ENCODE results near the gene VPS35.
"Not testable (repeated sequence)": the region's sequence is repeated elsewhere in the genome, so short reads cannot be mapped to it uniquely, and the experiment has no call there.

VPS35 gene

DNA sequence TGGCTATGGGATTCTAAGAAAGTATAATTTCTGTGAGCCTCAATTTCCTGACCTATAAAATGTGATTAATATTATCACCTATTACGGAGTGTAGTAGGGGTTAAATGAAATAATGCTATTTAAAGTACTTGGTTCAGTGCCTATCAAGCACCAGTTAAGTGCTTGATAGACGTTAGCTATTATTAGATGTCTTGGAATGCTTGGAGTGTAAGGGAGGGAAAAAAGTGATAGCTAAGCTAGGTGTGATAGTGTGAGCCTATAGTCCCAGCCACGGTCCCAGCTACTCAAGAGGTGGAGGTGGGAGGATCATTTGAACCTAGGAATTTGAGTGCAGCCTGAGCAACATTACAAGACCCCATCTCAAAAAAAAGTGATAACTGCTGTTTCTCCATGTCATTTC is 8.0 kb upstream of the VPS35 start:
- Histone ChIP-seq H3K4me1 (ENCODE audit: insufficient read depth, low read length) (no peaks in the 10 kb centered on the region), H3K36me3 (ENCODE audit: insufficient read depth, low read length) (peaks cover 23% of the 10 kb centered on the region), H3K9me3 (ENCODE audit: control insufficient read depth, insufficient read depth, low read length) (no peaks in the 10 kb centered on the region)

GRCh38 chr16:46695937-46696336 is 7.0 kb upstream of the VPS35 start:
- no peaks in the 10 kb centered on the region for H3K9me3 ChIP-seq (ENCODE audit: control insufficient read depth, insufficient read depth, low read length)
- peaks cover 6% of the 10 kb centered on the region; the same call in 1 of the 2 replicates for H3K4me1 ChIP-seq (ENCODE audit: insufficient read depth, low read length)
- H3K9ac ChIP-seq (ENCODE audit: low read depth, low read length), result no peak overlapping the region
- peaks cover 30% of the 10 kb centered on the region for H3K36me3 ChIP-seq (ENCODE audit: insufficient read depth, low read length)

More for the DNA sequence above, 8.0 kb upstream of the VPS35 start:
- H3K9ac ChIP-seq (ENCODE audit: low read depth, low read length), result no peak overlapping the region

DNA sequence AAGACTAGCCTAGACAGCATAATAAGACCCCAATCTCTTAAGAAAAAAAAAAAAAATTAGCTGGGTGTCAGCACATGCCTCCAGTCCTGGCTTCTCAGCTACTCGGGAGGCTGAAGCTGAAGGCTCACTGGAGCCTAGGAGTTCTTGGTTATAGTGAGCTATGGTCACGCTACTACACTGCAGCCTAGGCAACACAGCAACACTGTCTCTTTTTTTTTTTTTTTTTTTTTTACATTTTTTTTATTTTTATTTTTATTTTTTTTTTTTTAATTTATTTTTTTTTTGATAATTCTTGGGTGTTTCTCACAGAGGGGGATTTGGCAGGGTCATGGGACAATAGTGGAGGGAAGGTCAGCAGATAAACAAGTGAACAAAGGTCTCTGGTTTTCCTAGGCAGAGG is 4.6 kb upstream of the VPS35 start:
- H3K4me1 ChIP-seq (ENCODE audit: insufficient read depth, low read length), result peaks cover 6% of the 10 kb centered on the region; the same call in 1 of the 2 replicates
- H3K9me3 ChIP-seq (ENCODE audit: control insufficient read depth, insufficient read depth, low read length), result no peaks in the 10 kb centered on the region
- no peak overlapping the region for H3K9ac ChIP-seq (ENCODE audit: low read depth, low read length)
- H3K36me3 ChIP-seq (ENCODE audit: insufficient read depth, low read length), result peaks cover 30% of the 10 kb centered on the region

GRCh38 chr16:46691726-46692125 is 2.7 kb upstream of the VPS35 start:
- H3K4me1 ChIP-seq (ENCODE audit: insufficient read depth, low read length), result peaks cover 14% of the 10 kb centered on the region; the same call in 1 of the 2 replicates
- H3K9ac ChIP-seq (ENCODE audit: low read depth, low read length), result peak overlapping the region; percentile 83; the same call in 1 of the 2 replicates
- no peaks in the 10 kb centered on the region for H3K9me3 ChIP-seq (ENCODE audit: control insufficient read depth, insufficient read depth, low read length)
- peaks cover 26% of the 10 kb centered on the region for H3K36me3 ChIP-seq (ENCODE audit: insufficient read depth, low read length)

DNA sequence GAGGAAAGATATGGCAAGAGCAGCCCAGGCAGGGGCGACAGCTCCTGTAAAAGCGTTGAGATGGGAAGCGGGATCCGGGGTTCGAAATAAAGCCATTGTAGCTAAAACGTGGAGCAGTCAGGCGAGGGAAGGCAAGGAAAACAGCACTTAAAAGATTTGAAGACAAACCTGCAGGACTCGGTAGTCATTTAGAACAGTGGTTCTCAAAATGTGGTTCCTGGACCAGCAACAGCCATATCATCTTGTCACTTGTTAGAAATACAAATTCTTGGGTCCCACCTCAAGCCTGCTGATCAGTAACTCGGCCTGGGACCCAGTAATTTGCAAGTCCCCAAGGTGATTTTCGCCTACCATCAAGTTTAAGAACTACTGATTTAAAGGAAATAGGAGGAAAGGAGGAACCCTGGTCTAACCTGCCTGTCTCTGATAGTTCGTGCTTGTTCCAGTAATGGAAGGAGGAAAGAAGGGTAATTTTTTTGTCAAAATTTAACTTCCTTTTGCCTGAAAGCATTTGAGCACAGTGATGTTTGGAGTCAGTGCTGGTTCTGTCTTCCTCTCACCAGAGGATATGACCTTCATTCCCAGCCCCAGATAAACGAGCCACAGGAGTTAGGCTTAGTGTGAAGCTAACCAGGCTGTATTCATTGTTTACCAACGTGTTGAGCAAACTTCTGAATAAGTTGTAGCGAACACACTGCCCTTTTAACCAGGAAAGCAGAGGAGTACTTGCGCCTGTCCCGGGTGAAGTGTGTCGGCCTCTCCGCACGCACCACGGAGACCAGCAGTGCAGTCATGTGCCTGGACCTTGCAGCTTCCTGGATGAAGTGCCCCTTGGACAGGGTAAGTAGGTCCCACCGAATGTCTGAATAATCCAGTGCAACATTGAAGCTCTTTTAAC is 1.6 kb upstream of the VPS35 start:
- peak overlapping the region; percentile 83 for H3K9ac ChIP-seq (ENCODE audit: low read depth, low read length)
- peaks cover 17% of the 10 kb centered on the region; the same call in 1 of the 2 replicates for H3K4me1 ChIP-seq (ENCODE audit: insufficient read depth, low read length)
- no peaks in the 10 kb centered on the region for H3K9me3 ChIP-seq (ENCODE audit: control insufficient read depth, insufficient read depth, low read length)
- H3K36me3 ChIP-seq (ENCODE audit: insufficient read depth, low read length), result peaks cover 16% of the 10 kb centered on the region

GRCh38 chr16:46689365-46690280 is 645 bp upstream of the VPS35 start, which contains the start of gene ORC6:
Gene ORC6 (plus strand): TSS chr16:46689659. CDS start chr16:46689706, 47 bp downstream.
- H3K9me3 ChIP-seq (ENCODE audit: control insufficient read depth, insufficient read depth, low read length), result no peaks in the 10 kb centered on the region
- H3K36me3 ChIP-seq (ENCODE audit: insufficient read depth, low read length), result peaks cover 16% of the 10 kb centered on the region
- peaks cover 17% of the 10 kb centered on the region; the same call in 1 of the 2 replicates for H3K4me1 ChIP-seq (ENCODE audit: insufficient read depth, low read length)
- peak within 1 kb of the TSS; percentile 83 for H3K9ac ChIP-seq (ENCODE audit: low read depth, low read length)

DNA sequence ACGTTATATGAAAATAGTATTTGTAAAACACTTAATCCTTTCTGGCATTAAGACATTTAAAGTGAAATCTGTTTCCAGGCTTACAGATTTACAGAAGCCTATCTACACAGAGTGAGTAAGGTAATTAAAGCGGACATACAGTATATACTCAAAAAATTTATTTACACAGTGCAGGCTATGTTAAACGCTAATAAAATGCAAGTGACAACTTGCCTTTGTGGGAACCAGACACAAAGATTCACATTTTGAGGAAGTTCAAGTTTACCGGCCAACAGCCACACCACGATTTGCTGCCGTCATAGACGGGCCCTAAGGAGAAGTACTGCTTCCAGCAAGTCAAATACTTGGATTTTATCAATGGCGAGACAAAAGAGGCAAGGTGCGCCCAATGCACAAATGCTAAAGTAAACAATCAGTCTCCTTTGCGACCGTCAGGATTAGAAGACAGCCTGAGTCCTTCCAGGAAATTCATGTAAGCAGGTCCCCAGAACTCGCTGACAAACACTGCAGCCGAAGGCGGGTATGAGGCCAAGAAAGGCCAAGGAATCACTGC is 801 bp downstream of the VPS35 start:
- Histone ChIP-seq H3K9me3 (ENCODE audit: control insufficient read depth, insufficient read depth, low read length) (no peaks in the 10 kb centered on the region), H3K36me3 (ENCODE audit: insufficient read depth, low read length) (peaks cover 14% of the 10 kb centered on the region), H3K4me1 (ENCODE audit: insufficient read depth, low read length) (peaks cover 17% of the 10 kb centered on the region; the same call in 1 of the 2 replicates), H3K9ac (ENCODE audit: low read depth, low read length) (peak overlapping the region; percentile 83)

DNA sequence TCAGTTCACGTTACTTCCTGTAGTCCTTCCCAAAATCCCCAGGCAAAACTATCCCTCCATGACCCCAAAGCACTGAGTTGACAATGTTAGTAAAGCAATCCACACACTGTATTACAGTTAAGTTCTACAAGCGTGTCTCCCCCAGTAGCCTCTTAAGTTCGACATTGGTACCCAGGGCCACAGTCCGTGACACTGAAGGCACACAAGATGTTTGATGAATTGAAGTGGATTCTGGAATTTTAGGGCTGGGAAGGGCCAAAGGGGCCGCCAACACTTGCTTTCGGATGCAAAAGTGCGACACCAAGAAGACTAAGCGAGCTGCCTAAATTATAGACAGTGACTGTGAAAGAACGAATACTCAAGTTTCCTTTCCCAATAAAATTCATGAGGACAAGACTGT is 1.5 kb downstream of the VPS35 start:
- Histone ChIP-seq H3K9ac (ENCODE audit: low read depth, low read length) (peak overlapping the region; percentile 83), H3K4me1 (ENCODE audit: insufficient read depth, low read length) (peaks cover 17% of the 10 kb centered on the region; the same call in 1 of the 2 replicates), H3K36me3 (ENCODE audit: insufficient read depth, low read length) (peaks cover 10% of the 10 kb centered on the region), H3K9me3 (ENCODE audit: control insufficient read depth, insufficient read depth, low read length) (no peaks in the 10 kb centered on the region)

- peak overlapping the region; percentile 83; the same call in 1 of the 2 replicates for H3K9ac ChIP-seq (ENCODE audit: low read depth, low read length)
- H3K4me1 ChIP-seq (ENCODE audit: insufficient read depth, low read length), result peaks cover 17% of the 10 kb centered on the region; the same call in 1 of the 2 replicates
- H3K9me3 ChIP-seq (ENCODE audit: control insufficient read depth, insufficient read depth, low read length), result no peaks in the 10 kb centered on the region
Observed at GRCh38 chr16:46686815-46687473, 2.0 kb downstream of the VPS35 start.

GRCh38 chr16:46681867-46682266 is 7.1 kb downstream of the VPS35 start:
- H3K9me3 ChIP-seq (ENCODE audit: control insufficient read depth, insufficient read depth, low read length); H3K9ac ChIP-seq (ENCODE audit: low read depth, low read length); H3K4me1 ChIP-seq (ENCODE audit: insufficient read depth, low read length): not testable (repeated sequence)
- H3K36me3 ChIP-seq (ENCODE audit: insufficient read depth, low read length), result peaks cover 13% of the 10 kb centered on the region

More at GRCh38 chr16:46686815-46687473, 2.0 kb downstream of the VPS35 start:
- peaks cover 7% of the 10 kb centered on the region; the same call in 1 of the 2 replicates for H3K36me3 ChIP-seq (ENCODE audit: insufficient read depth, low read length)

- H3K9ac ChIP-seq (ENCODE audit: low read depth, low read length); H3K4me1 ChIP-seq (ENCODE audit: insufficient read depth, low read length); H3K9me3 ChIP-seq (ENCODE audit: control insufficient read depth, insufficient read depth, low read length): not testable (repeated sequence)
- peaks cover 19% of the 10 kb centered on the region for H3K36me3 ChIP-seq (ENCODE audit: insufficient read depth, low read length)
Observed at GRCh38 chr16:46677943-46678342, 11.0 kb downstream of the VPS35 start.

GRCh38 chr16:46673320-46674013 is 15.5 kb downstream of the VPS35 start:
- Histone ChIP-seq H3K9ac (ENCODE audit: low read depth, low read length) (no peak overlapping the region), H3K9me3 (ENCODE audit: control insufficient read depth, insufficient read depth, low read length) (no peaks in the 10 kb centered on the region), H3K36me3 (ENCODE audit: insufficient read depth, low read length) (peaks cover 17% of the 10 kb centered on the region), H3K4me1 (ENCODE audit: insufficient read depth, low read length) (no peaks in the 10 kb centered on the region)

GRCh38 chr16:46662123-46662522 is 26.9 kb downstream of the VPS35 start:
- H3K9ac ChIP-seq (ENCODE audit: low read depth, low read length), result no peak overlapping the region
- peaks cover 17% of the 10 kb centered on the region for H3K36me3 ChIP-seq (ENCODE audit: insufficient read depth, low read length)
- no peaks in the 10 kb centered on the region for H3K9me3 ChIP-seq (ENCODE audit: control insufficient read depth, insufficient read depth, low read length)
- no peaks in the 10 kb centered on the region for H3K4me1 ChIP-seq (ENCODE audit: insufficient read depth, low read length)

All from ES-I3 (cell line).